A204.1 (cell line): ENCODE results near the gene ZMAT1.
A peak's percentile ranks its signal among the peaks of the same experiment; 100 is the strongest.
"Not testable (repeated sequence)": the region's sequence is repeated elsewhere in the genome, so short reads cannot be mapped to it uniquely, and the experiment has no call there.

Experiments used
- FAIRE-seq: peaks from 2 replicates; lab custom pipeline; 2012; peaks lifted over from hg19 to GRCh38; lab: Jason Lieb, UNC

Gene ZMAT1

DNA sequence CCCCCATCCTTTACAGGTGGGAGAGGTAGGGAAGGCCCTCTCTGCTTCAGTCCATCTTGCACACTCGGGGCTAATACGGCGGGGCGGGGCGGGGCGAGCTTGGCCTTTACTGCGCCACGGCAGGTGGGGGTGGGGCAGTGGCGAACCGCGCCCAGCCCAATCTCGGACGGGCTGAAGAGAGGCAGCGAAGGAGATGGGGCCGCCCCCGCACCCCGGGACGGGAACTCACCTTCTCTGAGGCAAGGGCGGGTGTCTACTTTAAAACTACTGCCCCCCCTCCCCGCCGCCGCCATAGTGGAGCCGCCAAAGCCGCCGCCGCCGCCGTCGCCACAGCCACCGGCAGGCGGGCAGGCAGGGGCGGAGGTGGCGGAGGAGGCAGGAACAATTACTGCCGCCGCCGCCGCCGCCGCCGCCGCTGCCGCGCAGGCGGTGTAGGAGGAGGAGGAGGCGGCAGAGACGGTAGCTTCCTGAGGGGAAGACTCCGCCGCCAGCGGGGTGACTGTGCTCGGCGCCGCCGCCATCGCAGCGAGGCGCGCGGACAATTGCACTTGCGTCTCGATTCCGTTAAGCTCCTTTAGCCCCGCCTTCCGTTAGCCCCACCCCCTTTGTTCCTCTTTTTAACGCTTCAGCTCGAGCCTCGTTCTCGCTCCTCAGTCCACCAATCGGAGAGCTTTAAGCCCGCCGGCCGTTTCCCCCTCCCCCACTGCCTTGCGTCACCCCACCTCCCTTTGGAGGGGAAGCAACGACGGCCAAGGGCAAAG lies at the start of gene ZMAT1:
Gene ZMAT1 (minus strand): TSS at position 540 of the 761 bp plus-strand sequence. CDS start 19 bp downstream, at position 521.
- FAIRE-seq: peak; percentile 19

DNA sequence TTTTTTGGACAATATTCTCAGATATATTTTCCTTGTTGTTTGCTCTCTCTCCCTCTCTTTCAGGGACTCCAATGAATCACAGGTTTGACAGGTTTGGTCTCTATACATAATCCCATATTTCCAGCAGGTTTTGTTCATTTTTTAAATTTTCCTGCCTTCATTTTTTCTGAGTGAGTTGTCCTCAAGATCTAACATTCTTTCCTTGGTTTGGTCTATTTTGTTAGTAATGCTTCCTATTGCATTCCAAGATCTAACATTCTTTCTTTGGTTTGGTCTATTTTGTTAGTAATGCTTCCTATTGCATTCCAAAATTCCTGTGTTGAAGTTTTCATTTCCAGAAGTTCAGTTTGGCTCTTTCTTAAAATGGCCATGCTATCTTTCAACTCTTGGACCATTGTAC lies 45.3 kb upstream of the ZMAT1 start:
- FAIRE-seq: no peak

DNA sequence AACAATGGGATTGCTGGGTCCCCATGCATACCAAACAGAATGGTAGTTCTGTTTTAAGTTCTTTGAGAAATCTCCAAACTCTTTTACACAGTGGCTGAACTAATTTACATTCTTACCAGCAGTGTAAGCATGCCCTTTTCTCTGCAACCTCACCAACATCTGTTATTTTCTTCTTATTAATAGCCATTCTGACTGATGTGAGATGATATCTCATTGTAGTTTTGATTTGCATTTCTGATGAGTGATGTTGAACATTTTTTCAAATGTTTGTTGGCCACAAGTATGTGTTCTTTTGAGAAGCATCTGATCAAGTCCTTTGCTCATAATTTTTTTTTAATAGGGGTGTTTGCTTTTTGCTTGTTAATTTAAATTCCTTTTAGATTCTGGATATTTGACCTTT lies 41.2 kb upstream of the ZMAT1 start:
- FAIRE-seq: no peak

DNA sequence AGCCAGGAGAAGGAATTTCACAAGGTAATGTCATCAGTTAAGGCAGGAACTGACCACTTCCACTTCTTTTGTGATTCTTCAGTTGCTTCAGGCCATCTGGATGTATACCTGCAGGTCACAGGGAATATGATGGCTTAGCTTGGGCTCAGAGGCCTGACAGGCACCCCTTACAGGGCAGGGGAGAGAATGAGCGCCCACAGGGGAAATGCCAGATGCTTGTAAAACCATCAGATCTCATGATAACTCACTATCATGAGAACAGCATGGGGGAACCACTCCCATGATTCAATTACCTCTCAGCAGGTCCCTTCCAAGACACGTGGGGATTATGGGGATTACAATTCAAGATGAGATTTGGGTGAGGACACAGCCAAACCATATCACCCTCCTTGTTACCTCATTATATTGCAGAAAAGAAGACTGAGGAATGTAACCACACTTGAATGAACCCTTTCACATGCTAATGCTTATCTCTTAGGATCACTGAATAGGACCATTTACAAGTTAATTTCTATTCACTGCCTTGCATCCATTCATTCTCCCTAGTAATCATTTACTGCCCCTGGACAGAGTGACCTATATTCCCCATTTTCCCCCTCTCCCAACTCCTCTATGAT lies 33.2 kb upstream of the ZMAT1 start:
- FAIRE-seq: not testable (repeated sequence)

DNA sequence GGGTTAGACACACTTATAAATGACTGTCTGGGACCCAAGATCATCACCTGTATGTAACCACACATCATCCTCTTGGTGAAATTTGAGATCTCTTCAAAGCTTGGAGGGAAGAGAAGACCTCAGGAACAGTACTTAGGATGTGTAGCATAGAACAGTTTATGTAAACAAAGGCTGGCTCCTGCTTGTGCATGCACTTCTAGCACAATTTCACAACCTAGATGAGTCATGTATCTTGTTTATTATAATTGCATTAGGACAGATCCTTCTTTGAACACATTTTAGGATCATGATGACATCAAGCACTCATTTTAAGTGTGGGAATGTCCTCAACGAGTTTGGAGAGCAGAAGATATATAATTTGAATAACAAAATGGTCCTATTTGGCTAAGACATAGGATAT lies 26.3 kb upstream of the ZMAT1 start:
- no peak for FAIRE-seq

DNA sequence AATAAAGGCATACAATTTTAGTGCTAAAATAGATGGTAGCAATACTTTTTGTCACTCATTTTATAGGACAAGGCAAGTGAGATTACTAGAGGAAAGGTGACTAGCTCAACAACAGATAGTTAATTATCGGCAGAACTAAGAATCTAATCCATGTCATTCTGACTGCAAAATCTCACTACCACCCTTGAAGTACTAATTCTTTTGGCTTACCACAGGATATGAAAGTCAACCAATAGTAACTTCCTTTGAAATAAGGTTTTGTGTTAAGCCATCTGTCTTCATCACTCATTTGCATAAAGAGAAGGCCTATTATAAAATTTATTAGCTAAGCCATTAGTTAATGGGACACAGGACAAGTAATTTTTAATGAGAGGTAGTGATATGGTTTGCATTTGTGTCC lies 25.3 kb upstream of the ZMAT1 start:
- no peak for FAIRE-seq

DNA sequence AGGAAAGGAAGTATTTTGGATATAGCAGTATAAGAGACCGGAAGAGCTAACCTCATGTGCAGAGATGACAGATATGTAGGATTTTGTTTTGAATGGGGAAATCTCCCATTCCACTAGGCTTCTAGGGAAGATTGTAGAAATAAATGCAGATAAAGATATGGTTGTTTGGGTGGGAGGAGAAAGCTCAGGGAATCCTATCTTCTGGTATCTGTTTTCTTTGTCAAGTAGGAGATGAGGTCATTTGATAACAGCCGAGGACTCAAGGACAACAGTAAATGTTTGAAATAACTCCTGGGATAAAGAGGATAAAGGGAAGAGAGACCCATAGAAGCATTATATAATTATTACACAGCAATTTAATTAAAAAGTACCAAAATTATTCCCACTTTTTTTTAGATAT lies 24.7 kb upstream of the ZMAT1 start:
- no peak for FAIRE-seq

DNA sequence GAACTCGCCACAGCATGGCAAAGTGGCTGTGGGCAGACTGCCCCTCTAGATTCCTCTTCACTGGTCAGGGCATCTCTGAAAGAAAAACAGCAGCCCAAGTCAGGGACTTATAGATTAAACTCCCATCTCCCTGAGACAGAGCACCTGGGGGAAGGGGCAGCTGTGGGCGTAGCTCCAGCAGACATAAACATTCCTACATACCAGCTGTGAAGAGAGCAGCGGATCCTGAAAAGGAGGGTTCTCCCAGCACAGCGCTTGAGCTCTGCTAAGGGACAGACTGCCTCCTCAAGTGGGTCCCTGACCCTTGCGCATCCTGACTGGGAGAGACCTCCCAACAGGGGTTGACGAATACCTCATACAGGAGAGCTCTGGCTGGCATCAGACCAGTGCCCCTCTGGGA lies 18.8 kb upstream of the ZMAT1 start:
- no peak for FAIRE-seq

DNA sequence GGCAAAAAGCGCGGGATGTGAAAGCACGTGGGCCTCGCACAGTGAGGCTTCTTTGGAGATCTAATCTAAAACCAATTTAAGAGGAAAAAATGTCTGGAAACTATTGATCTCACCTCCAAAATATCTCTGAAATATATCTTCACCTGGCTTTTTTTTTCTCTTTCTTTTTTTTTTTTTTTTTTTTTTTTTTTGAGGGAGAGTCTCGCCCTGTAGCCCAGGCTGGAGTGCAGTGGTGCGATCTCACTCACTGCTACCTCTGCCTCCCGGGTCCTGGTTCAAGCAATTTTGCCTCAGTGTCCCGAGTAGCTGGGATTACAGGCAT lies 383 bp upstream of the ZMAT1 start:
- no peak for FAIRE-seq

DNA sequence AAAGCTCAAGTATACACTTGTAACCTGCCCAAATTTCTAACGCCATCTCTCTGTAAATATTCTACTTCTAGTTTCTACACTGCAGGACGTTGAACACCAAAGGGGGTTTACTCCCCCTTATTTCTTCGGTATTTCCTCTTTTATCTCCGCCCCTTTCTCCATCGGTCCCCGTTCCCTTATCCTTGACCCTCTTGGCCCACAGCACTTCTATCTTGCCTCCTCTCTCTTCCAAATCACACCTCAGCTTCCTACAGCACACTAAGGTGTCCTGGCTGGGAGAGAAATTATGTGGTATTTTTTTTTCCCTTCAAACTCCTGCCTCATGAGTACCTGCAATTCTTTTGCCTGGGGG lies 715 bp downstream of the ZMAT1 start:
- no peak for FAIRE-seq

DNA sequence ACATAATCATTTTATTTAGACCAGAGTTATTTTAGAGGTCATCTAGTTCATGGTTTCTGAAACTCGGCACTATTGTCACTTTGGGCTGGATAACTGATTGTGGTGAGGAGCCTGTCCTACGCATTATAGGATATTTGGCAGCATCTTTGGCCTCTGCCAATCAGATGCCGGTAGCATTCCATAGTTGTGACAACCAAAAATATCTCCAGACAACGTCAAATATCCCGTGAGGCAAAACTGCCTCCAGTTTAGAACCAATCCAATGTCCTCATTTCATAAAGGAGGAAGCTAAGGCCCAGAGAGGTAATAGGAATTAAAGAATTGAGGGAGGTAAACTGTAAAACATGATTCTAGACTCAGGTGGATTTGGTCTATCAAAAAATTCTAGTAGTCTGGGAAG lies 6.1 kb downstream of the ZMAT1 start:
- no peak for FAIRE-seq

DNA sequence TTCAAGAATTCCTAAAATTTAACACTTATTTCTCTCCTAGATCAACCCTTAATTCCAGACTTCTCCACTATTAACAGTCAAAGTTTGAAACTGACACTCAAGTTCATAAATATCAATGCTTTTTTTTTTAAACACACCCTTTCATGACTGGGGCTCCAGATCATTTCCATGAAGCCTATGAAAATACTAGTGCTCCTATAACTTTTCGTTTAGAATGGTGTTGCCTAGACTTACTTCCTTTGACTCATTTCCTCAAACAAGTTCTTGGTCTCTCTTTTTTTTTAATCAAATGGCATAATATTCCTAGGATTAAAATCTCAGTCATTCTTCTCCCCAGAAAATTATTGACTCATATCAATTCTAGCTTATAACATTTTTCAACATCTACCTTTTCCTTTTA lies 13.1 kb downstream of the ZMAT1 start:
- FAIRE-seq: no peak

DNA sequence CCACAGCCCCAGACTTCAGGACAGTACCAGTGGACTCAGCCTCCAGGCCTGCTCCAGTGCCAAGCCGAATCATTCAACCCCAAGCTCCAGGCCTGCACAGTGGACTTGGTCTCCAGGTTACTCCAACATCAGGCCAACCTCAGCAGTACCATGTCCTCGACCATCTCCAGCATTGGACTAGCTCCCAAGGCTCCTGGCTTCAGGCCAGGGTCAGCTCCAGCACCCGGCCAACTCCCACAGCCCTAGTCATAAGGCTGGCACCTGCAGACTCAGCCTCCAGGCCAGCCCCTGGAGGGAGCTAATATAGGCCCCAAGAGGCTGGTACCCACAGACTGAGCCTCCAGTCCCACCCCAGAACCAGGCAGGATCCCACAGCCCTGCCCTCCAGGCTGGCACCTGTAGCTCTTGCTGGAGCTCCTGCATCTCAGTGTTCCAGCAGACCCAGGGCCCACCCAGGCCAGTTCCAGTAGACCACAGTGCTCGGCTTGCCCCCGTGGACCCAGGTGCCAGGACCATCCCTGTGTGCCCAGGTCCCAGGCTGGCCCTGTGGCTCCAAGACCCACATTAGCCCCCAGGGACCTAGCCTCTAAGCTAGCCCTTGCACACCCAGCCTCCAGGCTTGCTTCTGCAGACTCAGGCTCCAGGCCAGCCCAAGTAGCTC lies 25.6 kb downstream of the ZMAT1 start:
- no peak for FAIRE-seq

DNA sequence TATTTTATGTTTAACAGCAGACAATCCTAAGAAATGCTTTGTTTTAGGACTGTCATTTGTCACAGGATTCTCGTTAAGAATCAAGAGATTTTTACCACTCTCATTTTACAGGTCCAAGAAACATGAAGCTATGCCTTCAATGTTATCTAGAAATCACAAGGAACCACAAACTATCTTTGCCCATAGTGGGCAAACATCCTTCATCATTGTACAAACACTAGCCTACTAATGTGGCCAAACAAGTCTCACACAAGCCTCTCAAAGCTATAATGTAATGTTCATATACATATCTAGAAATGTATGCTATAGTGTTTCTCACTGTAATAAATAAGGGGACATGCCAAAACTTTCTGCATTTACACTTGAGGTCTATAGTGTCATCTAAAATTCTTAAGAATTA lies 26.8 kb downstream of the ZMAT1 start:
- FAIRE-seq: no peak
